NCI-H345 (cell line): ENCODE data around the gene UGT1A4.
"Not testable (repeated sequence)": the region's sequence is repeated elsewhere in the genome, so short reads cannot be mapped to it uniquely, and the experiment has no call there.

Experiments
- DNase-seq: peaks from one replicate; lab custom pipeline; 2025; lab: John Stamatoyannopoulos, UW

Gene UGT1A4

GRCh38 chr2:233700028-233700635, 18.4 kb upstream of the UGT1A4 start:
- no peak for DNase-seq

- not testable (repeated sequence) for DNase-seq
These were observed 17.7 kb upstream of the UGT1A4 start for GRCh38 chr2:233700842-233701241.

GRCh38 chr2:233702238-233702637, 16.3 kb upstream of the UGT1A4 start:
- DNase-seq: no peak

GRCh38 chr2:233705911-233706506, 12.5 kb upstream of the UGT1A4 start:
- DNase-seq: no peak

GRCh38 chr2:233706720-233707119, 11.8 kb upstream of the UGT1A4 start:
- no peak for DNase-seq

GRCh38 chr2:233707940-233708644, 10.4 kb upstream of the UGT1A4 start:
- no peak for DNase-seq

- DNase-seq: no peak
These were observed 9.6 kb upstream of the UGT1A4 start for GRCh38 chr2:233708942-233709341.

GRCh38 chr2:233711312-233712008, 7.1 kb upstream of the UGT1A4 start:
- DNase-seq: peak; percentile 79

- no peak for DNase-seq
These were observed 5.8 kb upstream of the UGT1A4 start, which contains the start of gene UGT1A5 for GRCh38 chr2:233712611-233713261. Gene UGT1A5, plus strand, starts transcription at chr2:233712907. Its CDS starts 85 bp downstream, at chr2:233712992.

GRCh38 chr2:233713262-233713615, 5.3 kb upstream of the UGT1A4 start:
- no peak for DNase-seq

GRCh38 chr2:233714121-233714520, 4.4 kb upstream of the UGT1A4 start:
- DNase-seq: no peak

GRCh38 chr2:233728723-233729301, 10.3 kb downstream of the UGT1A4 start, which contains the start of gene UGT1A3:
Gene UGT1A3, plus strand, starts transcription at chr2:233729042. Its CDS starts 85 bp downstream, at chr2:233729127.
- DNase-seq: no peak

- not testable (repeated sequence) for DNase-seq
These were observed 18.5 kb downstream of the UGT1A4 start for GRCh38 chr2:233736868-233737653.

- DNase-seq: no peak
These were observed 22.3 kb downstream of the UGT1A4 start for GRCh38 chr2:233740870-233741269.

GRCh38 chr2:233743464-233744259, 25.1 kb downstream of the UGT1A4 start:
- no peak for DNase-seq

- no peak for DNase-seq
These were observed 26.7 kb downstream of the UGT1A4 start for GRCh38 chr2:233745073-233745755.

GRCh38 chr2:233745838-233746237, 27.3 kb downstream of the UGT1A4 start:
- DNase-seq: not testable (repeated sequence)

GRCh38 chr2:233746475-233747282, 28.1 kb downstream of the UGT1A4 start:
- DNase-seq: no peak

GRCh38 chr2:233747283-233747544, 28.7 kb downstream of the UGT1A4 start:
- DNase-seq: no peak
